Adrenal gland (tissue), 12 donors: ENCODE results near the gene PDLIM5. TPM values are rescaled to one million over a fixed set of nuclear protein-coding genes. Genes with fewer than 3 reads are reported as not detected.
A peak's percentile ranks its signal among the peaks of the same experiment; 100 is the strongest.

Source experiments
- DNase-seq, 7 donors: peaks; one replicate each; pipeline ENCODE4 v3.0.0-alpha.2; 2019 to 2020
- H3K27ac ChIP-seq, 5 donors: fragments of 200-600 bp; sonication (generic) in 4 of 5; 1 replicate in 3 of 5; 2 replicates in 2 of 5; pipeline versions ENCODE4 v1.5.1 to v1.8.0; 2016 to 2020; ENCODE audit warnings: mild to moderate bottlenecking in 1 of 5
- H3K27me3 ChIP-seq: fragments of 200-600 bp; 2 replicates; pipeline ENCODE4 v1.8.0; 2021
- H3K36me3 ChIP-seq, 2 donors: fragments of 200-600 bp; replicated peaks in 1 of 2; 1 replicate in 1 of 2; 2 replicates in 1 of 2; pipeline versions ENCODE4 v1.5.1 to v1.8.0; 2018 to 2022
- H3K4me1 ChIP-seq, 2 donors: fragments of 200-600 bp; replicated peaks in 1 of 2; 1 replicate in 1 of 2; 2 replicates in 1 of 2; pipeline versions ENCODE4 v1.5.1 to v1.8.0; 2018 to 2021
- H3K4me3 ChIP-seq, 4 donors: fragments of 200-600 bp; sonication (generic) in 3 of 4; one replicate each; pipeline ENCODE4 v1.5.1; 2016 to 2018
- H3K9me3 ChIP-seq, 3 donors: fragments of 200-600 bp; sonication (generic) in 1 of 3; replicated peaks in 1 of 3; 1 replicate in 2 of 3; 2 replicates in 1 of 3; pipeline versions ENCODE4 v1.5.1 to v1.8.0; 2016 to 2021
- CTCF ChIP-seq, 6 experiments: fragments of 450-650 bp in 4 of 6; fragments of 200-600 bp in 2 of 6; sonication (generic) in 1 of 6; IDR thresholded peaks; 1 replicate in 5 of 6; 2 replicates in 1 of 6; pipeline versions ENCODE4 v1.5.1 to v1.8.0; 2016 to 2021; ENCODE audit warnings: antibody characterized with exemption in 6 of 6, mild to moderate bottlenecking in 2 of 6, moderate library complexity in 1 of 6
- POLR2A ChIP-seq, 2 donors: fragments of 450-650 bp; IDR thresholded peaks; one replicate each; pipeline ENCODE4 v1.6.1; 2017; ENCODE audit warnings: antibody characterized with exemption in 2 of 2, mild to moderate bottlenecking in 2 of 2, moderate library complexity in 1 of 2
- whole genome bisulfite sequencing, 4 donors: extraction: QIAGEN DNeasy Blood & Tissue Kit in 2 of 4; methylation state at CpG; one replicate each; pipeline versions ENCODE4 v1.1.5 to v1.1.7; 2013 to 2017; 5-methylcytosine and 5-hydroxymethylcytosine counted together
- intact Hi-C, 2 donors: fragments of 100-400 bp; cut with DNase I; formaldehyde crosslinking; loops; one replicate each; pipeline versions ENCODE4 v1.14.1 to v1.15.0; 2022 to 2023
- polyA plus RNA-seq, 3 donors: library from polyadenylated mRNA; stranded (reverse); fragments of 200-250 nt in 2 of 3; fragments of 350-450 nt in 1 of 3; fragmentation: Illumina TruSeq in 1 of 3; extraction: RNeasy Lipid Tissue Mini Kit (QIAGEN cat#74804) in 1 of 3; gene quantifications; one replicate each; pipeline ENCODE4 v1.2.3, GENCODE V29; 2013 to 2014
- total RNA-seq, 9 donors: library from RNA; depleted of rRNA in 4 of 9; stranded (reverse); fragments of >200 nt in 4 of 9; fragments of 120-200 nt in 1 of 9; fragmentation: NEBNext Ultra II Directional in 1 of 9; extraction: Animal tissue kit (Norgen Biotek cat#: 25700) in 1 of 9; gene quantifications; one replicate each; pipeline versions ENCODE4 v1.1.0 to v1.2.4, GENCODE V29; 2013 to 2023
- donor health status: healthy with polysubstance abuse.
- donor health status: Bipolar disorder and iron deficiency.
- donor health status: DM: yes; HTN: yes; CAD: no.
- donor health status: DM: no; HTN: no; CAD: no.
- donor health status: DM: no; HTN: no; CAD: no.
- donor health status: DM: yes; HTN: yes; CAD: no.

Gene PDLIM5
- total and polyA plus RNA-seq, 12 donors = 26.2 to 150 (median 84.0) TPM

GRCh38 chr4:94558392-94558904 lies 106.7 kb downstream of the PDLIM5 start:
- Histone ChIP-seq H3K27me3 (no peaks in the 10 kb centered on the region), H3K27ac (no peak overlapping the region), H3K4me1 (peaks cover 13 to 36% of the 10 kb centered on the region in 2 donors), H3K9me3 (no peaks in the 10 kb centered on the region), H3K36me3 (no peaks in the 10 kb centered on the region), H3K4me3 (no peak overlapping the region)
- no peak for TF ChIP-seq POLR2A (IDR thresholded peaks at IDR 0.05)
- no peak for TF ChIP-seq CTCF (IDR thresholded peaks at IDR 0.05)
- intact Hi-C loops = no loop called here
- 89 to 95% (median 90%) methylated on average over 1 of the region's 1 CpG for WGBS, 4 donors
- DNase-seq = no peak

GRCh38 chr4:94559351-94559806 lies 107.6 kb downstream of the PDLIM5 start:
- Histone ChIP-seq H3K4me3 (no peak overlapping the region), H3K4me1 (peaks cover 13 to 36% of the 10 kb centered on the region in 2 donors), H3K9me3 (no peaks in the 10 kb centered on the region), H3K27ac (no peak overlapping the region), H3K36me3 (no peaks in the 10 kb centered on the region), H3K27me3 (no peaks in the 10 kb centered on the region)
- no peak for TF ChIP-seq CTCF (IDR thresholded peaks at IDR 0.05)
- TF ChIP-seq POLR2A (IDR thresholded peaks at IDR 0.05) = no peak
- intact Hi-C loops = no loop called here
- 54 to 69% (median 62%) methylated on average over 3 of the region's 3 CpGs for WGBS, 4 donors
- DNase-seq = no peak

- H3K4me1 ChIP-seq = peaks cover 13 to 36% of the 10 kb centered on the region in 2 donors
- H3K27me3 ChIP-seq = no peaks in the 10 kb centered on the region
- intact Hi-C loops = no loop called here
- WGBS, 4 donors = 54 to 70% (median 67%) methylated on average over 5 of the region's 5 CpGs
- DNase-seq = no peak
- H3K27ac ChIP-seq = no peak overlapping the region
- H3K36me3 ChIP-seq = no peaks in the 10 kb centered on the region
- H3K9me3 ChIP-seq = no peaks in the 10 kb centered on the region
- no peak overlapping the region for H3K4me3 ChIP-seq
- no peak for TF ChIP-seq CTCF (IDR thresholded peaks at IDR 0.05)
- TF ChIP-seq POLR2A (IDR thresholded peaks at IDR 0.05) = no peak
Observed at GRCh38 chr4:94561249-94562024, 109.7 kb downstream of the PDLIM5 start.

- H3K4me3 ChIP-seq = no peak overlapping the region
- intact Hi-C loops = no loop called here
Observed at GRCh38 chr4:94562285-94562684, 110.5 kb downstream of the PDLIM5 start.

More at GRCh38 chr4:94562285-94562684, 110.5 kb downstream of the PDLIM5 start:
- Histone ChIP-seq H3K27me3 (no peaks in the 10 kb centered on the region), H3K36me3 (no peaks in the 10 kb centered on the region), H3K9me3 (no peaks in the 10 kb centered on the region), H3K4me1 (peaks cover 13 to 38% of the 10 kb centered on the region in 2 donors), H3K27ac (peak overlapping the region in 1 of 5 donors; percentile 11)
- 77 to 97% (median 84%) methylated on average over 1 of the region's 1 CpG for WGBS, 4 donors
- DNase-seq = no peak
- TF ChIP-seq CTCF (IDR thresholded peaks at IDR 0.05) (no peak), POLR2A (IDR thresholded peaks at IDR 0.05) (no peak)
